ENCODE results near the gene IGF2BP3. TPM values are rescaled to one million over a fixed set of nuclear protein-coding genes. Genes with fewer than 3 reads are reported as not detected.

IGF2BP3 gene
- total and polyA plus RNA-seq, 2 donors (not counting 3 experiments of a cell fraction or from before 2014, with no cell fraction given): 41.2 to 111 TPM

GRCh38 chr7:23371654-23372053 lies 98.6 kb downstream of the IGF2BP3 start:
- H2AFZ ChIP-seq (ENCODE audit: low read depth, low read length): no peak overlapping the region
- no peak overlapping the region for H3K27ac ChIP-seq (ENCODE audit: insufficient read depth, low read depth, low read length)
- no peaks in the 10 kb centered on the region for H3K36me3 ChIP-seq (ENCODE audit: control insufficient read depth in 2 of 2, extremely low read depth in 1 of 2, insufficient read depth in 2 of 2, low read length in 2 of 2)
- no peak overlapping the region for H3K9ac ChIP-seq (replicated peaks; ENCODE audit: extremely low read depth, insufficient read depth, low read length)
- no peaks in the 10 kb centered on the region for H3K27me3 ChIP-seq (ENCODE audit: control insufficient read depth in 2 of 2, insufficient read depth in 2 of 2, low read length in 2 of 2)
- H3K9me1 ChIP-seq (replicated peaks; ENCODE audit: control insufficient read depth, extremely low read depth, insufficient read depth, low read length): no peaks in the 10 kb centered on the region
- FAIRE-seq: no peak
- DNase-seq (ENCODE audit: low read depth, low spot score): no peak
- ChIA-PET CTCF (interaction anchor here (0.6 to 2.6 kb wide), 5 partner anchors 9 to 90 kb away, joined by 3 to 12 read pairs (median 3); no protein-coding TSS in a partner anchor), POLR2A (no interaction called here)
- no peaks in the 10 kb centered on the region for H4K20me1 ChIP-seq (replicated peaks; ENCODE audit: control insufficient read depth, extremely low read depth, insufficient read depth, low read length)
- H3K4me3 ChIP-seq (replicated peaks in 1 of 3; ENCODE audit: insufficient read depth in 1 of 3, low read depth in 1 of 3, low read length in 3 of 3): no peak overlapping the region
- intact Hi-C loops (cut with micrococcal nuclease) (loop anchor here (2.0 kb wide), 1 partner anchor 99 kb away; the partner anchor contains the start of gene IGF2BP3), dilution Hi-C loops (cut with MboI; ENCODE audit: extremely low pct_ligation_motif_present, low sequenced_read_pairs) (no loop called here)
- TF ChIP-seq GATA2 (IDR thresholded peaks at IDR 0.05; ENCODE audit: insufficient read depth, insufficient read length, low read depth, low read length) (no peak), EZH2 (IDR thresholded peaks at IDR 0.05; ENCODE audit: borderline replicate concordance, low read depth, low read length, severe bottlenecking) (no peak)
- H3K79me2 ChIP-seq (ENCODE audit: control insufficient read depth, insufficient read depth, low read length): peaks cover 72% of the 10 kb centered on the region
- no TSS peak for BruUV-seq (replicated peaks)
- peaks cover 43% of the 10 kb centered on the region for H3K4me1 ChIP-seq (ENCODE audit: control insufficient read depth, extremely low read depth, insufficient read depth, low read length)
- no peaks in the 10 kb centered on the region for H3K9me3 ChIP-seq (replicated peaks; ENCODE audit: control insufficient read depth, insufficient read depth, low read length)
- H3K4me2 ChIP-seq (ENCODE audit: insufficient read depth, low read length): no peak overlapping the region

GRCh38 chr7:23369695-23370404 lies 100.4 kb downstream of the IGF2BP3 start:
- H3K79me2 ChIP-seq (ENCODE audit: control insufficient read depth, insufficient read depth, low read length): peaks cover 67% of the 10 kb centered on the region
- H3K36me3 ChIP-seq (ENCODE audit: control insufficient read depth in 2 of 2, extremely low read depth in 1 of 2, insufficient read depth in 2 of 2, low read length in 2 of 2): no peaks in the 10 kb centered on the region
- no peak overlapping the region for H3K9ac ChIP-seq (replicated peaks; ENCODE audit: extremely low read depth, insufficient read depth, low read length)
- BruUV-seq (replicated peaks): no TSS peak
- H3K27ac ChIP-seq (ENCODE audit: insufficient read depth, low read depth, low read length): no peak overlapping the region
- DNase-seq (ENCODE audit: low read depth, low spot score) (no peak), FAIRE-seq (no peak)
- H4K20me1 ChIP-seq (replicated peaks; ENCODE audit: control insufficient read depth, extremely low read depth, insufficient read depth, low read length): no peaks in the 10 kb centered on the region
- no peak overlapping the region for H3K4me2 ChIP-seq (ENCODE audit: insufficient read depth, low read length)
- intact Hi-C loops (cut with micrococcal nuclease): no loop called here
- H3K4me1 ChIP-seq (ENCODE audit: control insufficient read depth, extremely low read depth, insufficient read depth, low read length): peaks cover 26% of the 10 kb centered on the region
- no peak overlapping the region for H2AFZ ChIP-seq (ENCODE audit: low read depth, low read length)
- no peaks in the 10 kb centered on the region for H3K9me3 ChIP-seq (replicated peaks; ENCODE audit: control insufficient read depth, insufficient read depth, low read length)
- TF ChIP-seq JUN (IDR thresholded peaks at IDR 0.05; ENCODE audit: borderline replicate concordance, insufficient read depth, insufficient read length, low read depth): no peak
- no peak for TF ChIP-seq POLR2A (IDR thresholded peaks at IDR 0.05; ENCODE audit: low read depth, low read length)
- TF ChIP-seq, protein P1, sequence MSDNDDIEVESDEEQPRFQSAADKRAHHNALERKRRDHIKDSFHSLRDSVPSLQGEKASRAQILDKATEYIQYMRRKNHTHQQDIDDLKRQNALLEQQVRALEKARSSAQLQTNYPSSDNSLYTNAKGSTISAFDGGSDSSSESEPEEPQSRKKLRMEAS (IDR thresholded peaks at IDR 0.05; ENCODE audit: insufficient read depth, insufficient read length): no peak
- TF ChIP-seq FOS (IDR thresholded peaks at IDR 0.05; ENCODE audit: borderline replicate concordance, insufficient read depth, low read length): no peak
- no peak for TF ChIP-seq EZH2 (IDR thresholded peaks at IDR 0.05; ENCODE audit: borderline replicate concordance, low read depth, low read length, severe bottlenecking)
- no peak for TF ChIP-seq POLR2AphosphoS5 (IDR thresholded peaks at IDR 0.05; ENCODE audit: insufficient read depth, low read depth, low read length)
- TF ChIP-seq CTCF (IDR thresholded peaks at IDR 0.05; ENCODE audit: extremely low read depth in 1 of 2, insufficient read depth in 1 of 2, low read depth in 1 of 2, low read length in 2 of 2): no peak
- no peak for TF ChIP-seq MYC (IDR thresholded peaks at IDR 0.05; ENCODE audit: low read depth, low read length)
- no peaks in the 10 kb centered on the region for H3K27me3 ChIP-seq (ENCODE audit: control insufficient read depth in 2 of 2, insufficient read depth in 2 of 2, low read length in 2 of 2)
- dilution Hi-C loops (cut with MboI; ENCODE audit: extremely low pct_ligation_motif_present, low sequenced_read_pairs): no loop called here
- ChIA-PET CTCF (interaction anchor here (1.1 to 2.6 kb wide), 2 partner anchors 8 to 11 kb away, joined by 3 to 12 read pairs; no protein-coding TSS in a partner anchor), POLR2A (no interaction called here)
- no peak overlapping the region for H3K4me3 ChIP-seq (replicated peaks in 1 of 3; ENCODE audit: insufficient read depth in 1 of 3, low read depth in 1 of 3, low read length in 3 of 3)
- H3K9me1 ChIP-seq (replicated peaks; ENCODE audit: control insufficient read depth, extremely low read depth, insufficient read depth, low read length): no peaks in the 10 kb centered on the region

Data from endothelial cell of umbilical vein (primary cell).